GM12892 (cell line): ENCODE results near the gene SHISA9.

ENCODE experiments used
- POLR2A ChIP-seq: IDR thresholded peaks from 2 replicates; pipeline ENCODE4 v1.6.1; 2011; ENCODE audit warnings: low read depth, low read length, control low read depth
- TAF1 ChIP-seq: IDR thresholded peaks from 2 replicates; pipeline ENCODE4 v1.6.1; 2011; ENCODE audit warnings: low read depth, mild to moderate bottlenecking, control low read depth, low read length, borderline replicate concordance

GRCh38 chr16:13146829-13147228 lies 245.4 kb downstream of the SHISA9 start:
- TF ChIP-seq TAF1: no peak
- TF ChIP-seq POLR2A: no peak
